HG02981 (cell line): ENCODE measurements around the gene GTF2IRD1.

ENCODE experiments used
- ATAC-seq: cut with Tn5 transposase; IDR thresholded peaks from one replicate; pipeline ENCODE4 v1.9.1; 2021; ENCODE audit warnings: mild to moderate bottlenecking, moderate library complexity; ENCODE audit not compliant: unreplicated experiment

GTF2IRD1 gene

GRCh38 chr7:74586258-74587175, 132.8 kb downstream of the GTF2IRD1 start:
- no peak for ATAC-seq

DNA sequence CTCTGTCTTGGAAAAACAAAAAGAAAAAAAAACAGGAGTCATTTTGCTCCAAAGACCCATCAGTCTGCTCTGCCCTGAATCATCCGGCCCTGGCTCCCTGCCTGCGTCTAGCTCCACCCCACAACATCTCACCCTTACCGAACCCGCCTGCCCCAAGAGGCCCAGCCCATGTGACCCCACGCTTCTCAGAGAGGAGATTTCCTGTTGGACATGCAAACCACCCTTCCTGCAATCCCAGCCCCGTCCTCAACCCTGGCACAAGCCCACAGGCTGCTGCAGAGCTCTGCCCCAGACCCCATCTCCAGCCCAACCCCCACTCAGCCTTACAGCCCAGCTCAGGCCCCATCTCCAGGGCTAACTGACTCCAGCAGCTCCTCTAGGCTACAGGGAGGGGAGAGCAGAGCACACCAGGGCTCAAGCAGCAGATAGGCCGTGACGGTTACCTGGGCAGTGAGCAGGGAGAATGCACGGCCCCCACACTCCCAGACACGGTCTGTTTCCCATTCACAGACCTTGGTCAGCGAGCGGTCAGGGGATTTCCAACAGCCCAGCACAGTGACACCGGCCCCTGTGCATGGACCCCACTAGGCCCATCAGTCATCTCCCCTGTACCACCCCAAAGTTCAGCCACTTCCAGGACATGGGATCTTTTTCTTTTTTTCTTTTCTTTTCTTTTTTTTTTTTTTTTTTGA, 133.9 kb downstream of the GTF2IRD1 start:
- peak; percentile 81 for ATAC-seq

GRCh38 chr7:74590813-74591212, 137.1 kb downstream of the GTF2IRD1 start:
- ATAC-seq = no peak

- ATAC-seq = no peak
Measured at GRCh38 chr7:74598558-74598957, 144.9 kb downstream of the GTF2IRD1 start.

DNA sequence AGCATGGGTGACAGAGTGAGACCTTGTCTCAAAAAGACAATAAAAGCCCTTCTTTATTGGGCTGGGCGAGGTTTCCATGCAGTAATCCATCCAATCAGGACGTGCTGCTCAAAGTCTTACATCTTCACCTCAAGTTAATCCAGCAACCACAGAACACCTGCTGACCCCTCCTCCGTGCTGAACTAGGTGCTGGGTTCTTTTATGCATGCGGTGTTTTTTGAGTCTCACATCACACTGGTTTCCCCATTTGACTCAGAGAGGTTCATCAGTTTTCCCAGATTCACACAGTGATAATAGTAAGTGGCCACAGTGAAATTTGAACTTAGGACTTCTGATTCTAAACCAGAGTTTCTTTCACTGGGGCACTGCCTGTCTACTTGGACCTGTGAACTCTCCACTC, 145.5 kb downstream of the GTF2IRD1 start:
- ATAC-seq = no peak

DNA sequence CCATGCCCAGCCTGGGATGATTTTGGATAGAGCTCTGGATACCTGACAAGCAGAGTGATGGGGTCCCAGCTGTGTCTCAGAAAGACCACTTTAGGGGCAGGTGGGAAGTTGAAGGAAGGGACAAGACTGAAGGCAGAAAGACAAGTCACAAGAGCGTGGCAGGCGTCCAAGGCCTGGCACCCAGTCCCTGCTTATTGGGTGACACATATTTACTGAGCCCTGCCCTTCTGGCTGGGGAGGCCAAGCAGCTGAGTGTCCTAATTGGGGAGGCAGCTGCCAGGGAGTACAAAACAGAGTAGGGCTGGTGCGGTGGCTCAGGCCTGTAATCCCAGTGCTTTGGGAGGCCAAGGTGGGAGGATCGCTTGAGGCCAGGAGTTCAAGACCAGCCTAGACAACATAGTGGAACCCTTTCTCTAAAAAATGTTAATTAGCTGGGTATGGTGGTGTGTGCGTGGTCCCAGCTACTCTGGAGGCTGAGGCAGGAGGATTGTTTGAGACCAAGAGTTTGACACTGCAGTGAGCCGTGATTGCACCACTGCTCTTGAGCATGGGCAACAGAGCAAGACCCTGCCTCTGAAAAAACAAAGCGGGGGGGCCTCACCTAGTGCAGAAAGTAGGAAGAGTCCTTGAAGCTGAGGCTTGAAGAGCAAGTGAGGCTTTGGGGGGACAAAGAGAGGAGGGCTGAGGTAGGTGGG, 150.8 kb downstream of the GTF2IRD1 start:
- ATAC-seq = no peak

- peak; percentile 68 for ATAC-seq
Measured at GRCh38 chr7:74606101-74606908, 152.6 kb downstream of the GTF2IRD1 start.

GRCh38 chr7:74606909-74607510, 153.3 kb downstream of the GTF2IRD1 start:
- ATAC-seq = no peak

- ATAC-seq = no peak
Measured at GRCh38 chr7:74612015-74612829, 158.5 kb downstream of the GTF2IRD1 start.

- no peak for ATAC-seq
Measured at GRCh38 chr7:74615933-74616780, 162.5 kb downstream of the GTF2IRD1 start.

DNA sequence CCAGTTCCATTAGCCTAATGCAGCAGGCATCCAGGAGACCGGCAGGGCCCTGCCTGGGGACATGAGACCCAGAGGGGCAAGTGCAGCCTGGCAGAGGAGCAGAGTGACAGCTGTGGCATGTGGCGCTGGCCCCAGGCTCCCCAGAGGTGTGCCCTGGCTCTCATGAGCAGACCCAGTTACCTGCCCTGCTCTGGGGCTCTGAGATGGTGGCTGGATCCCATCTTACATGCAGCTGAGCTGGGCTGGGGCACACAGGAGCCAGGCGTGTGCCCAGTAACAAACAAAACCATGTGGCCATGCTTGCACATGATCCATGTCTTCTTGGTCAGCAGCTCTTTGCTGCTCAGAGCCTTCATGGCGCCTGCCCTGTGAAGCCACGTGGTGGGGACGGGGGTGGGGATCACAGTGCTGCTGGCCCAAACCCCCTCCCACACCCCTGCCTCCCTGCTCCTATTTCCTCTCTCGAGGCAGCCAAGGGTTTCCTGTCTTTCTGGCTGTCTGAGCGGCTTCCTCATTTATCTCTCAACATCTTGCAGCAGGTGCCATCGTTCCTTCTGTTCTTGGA, 163.6 kb downstream of the GTF2IRD1 start:
- ATAC-seq = no peak

DNA sequence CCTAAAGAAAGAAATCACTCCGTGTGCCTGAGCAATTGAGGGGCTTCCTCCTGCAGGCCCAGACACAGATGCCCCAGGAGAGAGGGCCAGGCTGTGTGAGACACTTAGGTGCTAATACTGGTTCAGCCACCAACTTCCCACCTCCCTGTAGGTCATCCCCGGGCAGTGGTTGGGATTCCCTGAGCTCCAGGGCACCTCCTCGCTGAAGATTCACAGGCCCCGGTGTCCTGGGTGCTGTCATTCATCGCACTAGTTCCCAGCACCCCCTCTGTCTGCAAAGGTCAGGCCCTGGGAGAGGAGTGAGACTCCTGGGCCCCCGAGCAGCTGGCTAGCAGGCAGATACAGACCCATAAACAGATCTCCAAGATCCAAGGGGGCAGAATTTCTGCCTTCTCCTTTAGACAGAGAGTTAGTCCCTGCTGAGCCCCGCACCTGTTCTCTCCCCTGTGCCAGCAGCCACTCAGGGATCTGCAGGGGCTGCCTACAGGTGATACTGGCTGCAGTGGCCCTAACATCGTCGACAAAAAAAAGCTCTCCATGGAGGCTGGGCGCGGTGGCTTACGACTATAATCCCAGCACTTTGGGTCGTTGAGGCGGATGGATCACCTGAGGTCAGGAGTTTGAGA, 165.6 kb downstream of the GTF2IRD1 start:
- no peak for ATAC-seq

DNA sequence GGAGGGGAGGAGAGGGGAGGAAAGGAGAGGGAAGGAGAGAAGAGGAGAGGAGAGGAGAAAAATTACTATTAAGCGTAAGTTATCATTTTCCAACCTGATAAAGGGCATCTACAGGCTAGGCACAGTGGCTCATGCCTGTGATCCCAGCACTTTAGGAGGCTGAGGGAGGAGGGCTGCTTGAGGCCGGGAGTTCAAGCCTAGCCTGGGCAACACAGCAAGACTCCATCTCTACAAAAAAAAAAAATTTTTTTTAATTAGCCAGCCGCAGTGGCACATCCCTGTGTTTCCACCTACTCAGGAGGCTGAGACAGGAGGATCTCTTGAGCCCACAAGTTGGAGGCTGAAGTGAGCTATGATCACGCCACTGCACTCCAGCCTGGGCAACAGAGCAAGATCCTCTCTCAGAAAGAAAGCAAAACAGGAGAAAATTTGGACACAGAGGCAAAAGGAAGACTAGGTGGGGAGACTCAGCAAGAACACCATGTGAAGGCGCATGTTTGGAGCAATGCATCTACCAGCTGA, 168.6 kb downstream of the GTF2IRD1 start:
- no peak for ATAC-seq

GRCh38 chr7:74623135-74623534, 169.4 kb downstream of the GTF2IRD1 start:
- no peak for ATAC-seq

DNA sequence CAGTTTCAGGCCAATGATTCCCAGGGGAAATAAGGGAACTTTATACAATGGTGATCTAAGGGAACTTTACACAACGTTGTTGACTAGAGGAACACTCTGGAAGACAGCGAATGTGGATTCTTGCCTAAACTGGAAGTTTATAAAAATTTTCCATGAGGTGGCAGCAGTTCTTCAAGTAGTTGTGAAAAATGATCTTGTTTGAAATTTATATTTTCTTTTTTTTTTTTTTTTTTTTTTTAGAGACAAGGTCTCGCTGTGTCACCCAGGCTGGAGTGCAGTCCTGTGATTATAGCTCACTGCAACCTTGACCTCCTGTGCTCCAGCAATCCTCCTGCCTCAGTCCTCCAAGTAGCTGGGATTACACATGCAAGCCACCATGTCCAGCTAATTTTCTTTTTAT, 171.7 kb downstream of the GTF2IRD1 start:
- ATAC-seq = no peak

DNA sequence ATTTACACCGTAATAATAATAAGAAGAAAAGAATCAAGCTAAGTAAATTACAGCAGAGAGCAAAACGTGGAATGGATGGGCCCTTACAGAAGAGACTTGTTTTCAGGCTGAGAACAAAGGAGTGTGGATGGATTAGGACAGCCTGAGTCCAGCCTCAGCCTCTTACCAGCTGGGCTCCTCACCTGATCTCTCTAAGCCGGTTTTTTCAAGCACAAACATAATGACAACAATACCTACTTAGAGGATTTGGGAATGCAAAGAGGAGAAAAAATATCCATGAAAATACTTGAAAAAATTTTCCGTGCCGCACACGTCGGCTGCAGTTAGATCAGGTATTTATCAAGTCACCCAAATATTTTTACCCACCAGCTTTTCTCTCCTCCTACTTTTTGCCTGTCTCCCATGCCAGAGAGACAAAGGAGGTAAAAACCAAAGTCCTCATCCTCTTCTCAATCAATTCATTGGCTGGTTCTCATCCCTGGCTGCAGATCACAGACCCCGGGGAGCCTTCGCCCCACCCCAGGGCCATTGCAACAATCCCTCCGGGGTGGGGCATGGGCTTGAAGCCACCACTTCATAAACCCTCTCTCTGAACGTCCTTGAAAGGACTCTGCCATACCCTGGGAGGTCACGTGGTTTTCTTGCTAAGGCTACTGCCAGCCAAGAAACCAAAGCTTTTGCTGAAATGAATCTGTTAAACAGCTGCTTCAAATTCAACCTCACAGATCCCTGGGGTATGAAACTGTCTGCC, 174.1 kb downstream of the GTF2IRD1 start:
- no peak for ATAC-seq

- no peak for ATAC-seq
Measured at GRCh38 chr7:74632505-74632904, 178.8 kb downstream of the GTF2IRD1 start.
